GM19438 (cell line): ENCODE measurements around the gene LOXL1.

Source experiments
- ATAC-seq: cut with Tn5 transposase; IDR thresholded peaks from one replicate; pipeline ENCODE4 v1.9.1; 2021; ENCODE audit warnings: low read depth; ENCODE audit not compliant: unreplicated experiment

Gene LOXL1

DNA sequence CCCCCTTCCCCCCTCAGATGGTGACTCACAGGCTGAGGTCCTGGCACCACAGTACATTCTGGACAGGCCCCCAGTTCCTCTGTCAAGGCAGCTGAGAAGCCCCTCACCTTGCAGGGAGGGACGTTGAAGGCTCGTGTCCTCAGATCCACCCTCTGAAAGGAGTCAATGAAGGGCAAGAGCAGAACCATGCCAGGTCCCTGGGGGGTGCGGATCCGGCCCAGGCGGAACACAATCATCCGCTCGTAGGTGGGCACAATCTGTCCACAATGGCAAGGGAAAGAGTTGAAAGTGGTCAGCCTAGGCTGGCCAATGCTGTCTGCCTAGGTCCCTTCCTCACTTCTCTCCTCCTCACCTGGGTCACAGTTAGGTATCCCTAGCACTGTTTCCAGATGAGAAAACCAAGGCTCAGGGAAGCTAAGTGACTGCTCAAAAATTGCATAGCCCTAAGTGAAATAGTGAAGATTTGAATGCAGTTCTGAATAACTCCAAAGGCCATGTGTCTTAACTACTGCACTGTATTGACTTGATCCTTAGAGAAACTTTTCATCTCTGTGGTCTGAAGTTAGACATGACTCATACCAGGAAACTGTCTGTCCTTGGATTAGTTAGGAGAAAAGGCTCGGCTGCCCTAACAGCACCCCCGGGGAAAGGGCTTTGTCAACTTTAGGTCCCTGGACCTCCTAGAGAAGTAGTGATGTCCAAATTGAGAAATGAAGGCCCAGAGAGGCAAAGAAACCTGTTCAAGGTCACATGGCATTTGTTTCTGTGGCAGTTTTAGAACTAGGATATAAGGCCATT lies 62.9 kb downstream of the LOXL1 start:
- no peak for ATAC-seq

DNA sequence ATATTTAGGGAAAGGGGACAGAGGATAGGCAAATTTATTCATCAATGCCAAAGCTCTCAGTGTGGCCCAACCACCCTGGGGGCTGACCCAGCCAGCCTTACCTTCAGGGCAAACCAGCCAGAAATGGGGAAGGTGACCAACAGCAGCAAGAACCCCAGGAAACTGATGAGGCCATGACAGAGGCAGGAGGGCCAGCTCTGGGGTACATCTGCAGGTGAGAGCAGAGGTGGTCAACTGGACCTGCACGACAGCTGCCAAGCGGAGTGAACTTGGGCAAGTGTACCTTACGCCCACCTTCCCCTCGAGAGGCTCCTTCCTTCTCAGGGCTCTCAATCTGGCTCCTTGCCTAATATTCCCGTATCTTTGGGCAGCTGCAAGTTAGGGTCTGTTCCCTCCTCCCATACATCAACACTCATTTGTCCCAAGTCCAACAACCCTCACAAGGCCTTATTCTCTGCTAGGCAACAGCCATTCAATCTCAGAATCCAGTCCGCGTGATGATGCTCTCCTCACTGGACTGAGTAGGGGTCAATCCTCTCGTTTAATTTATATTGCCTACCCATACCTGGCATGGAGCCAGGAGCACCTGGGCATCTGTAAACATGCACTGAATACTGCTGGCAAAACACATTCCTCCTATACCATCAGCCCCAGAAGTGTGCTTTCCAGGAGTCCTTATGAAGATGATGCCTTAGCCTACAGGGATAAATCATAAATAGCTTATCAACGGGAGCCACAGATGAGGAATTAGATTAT lies 64.2 kb downstream of the LOXL1 start:
- ATAC-seq, result no peak

DNA sequence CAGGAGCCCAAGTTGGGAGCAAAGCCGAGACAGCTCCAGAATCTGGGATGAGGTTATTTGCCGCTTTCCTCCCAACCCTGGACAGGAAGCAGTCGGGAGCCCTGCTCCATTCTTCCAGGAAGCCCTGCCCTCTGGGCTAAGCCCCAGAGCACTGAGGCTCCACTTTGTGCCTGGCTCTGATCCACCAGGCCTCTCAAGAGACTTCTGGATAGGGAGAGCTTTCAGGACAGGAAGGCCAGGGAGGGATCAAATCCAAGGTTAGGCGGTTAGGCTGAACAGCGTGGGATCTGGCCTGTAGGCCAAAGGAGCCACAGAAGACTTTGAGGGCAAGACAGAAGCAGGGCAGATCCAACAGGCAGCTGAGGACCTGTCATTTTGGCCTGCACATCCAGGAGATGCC lies 65.0 kb downstream of the LOXL1 start:
- ATAC-seq, result no peak

DNA sequence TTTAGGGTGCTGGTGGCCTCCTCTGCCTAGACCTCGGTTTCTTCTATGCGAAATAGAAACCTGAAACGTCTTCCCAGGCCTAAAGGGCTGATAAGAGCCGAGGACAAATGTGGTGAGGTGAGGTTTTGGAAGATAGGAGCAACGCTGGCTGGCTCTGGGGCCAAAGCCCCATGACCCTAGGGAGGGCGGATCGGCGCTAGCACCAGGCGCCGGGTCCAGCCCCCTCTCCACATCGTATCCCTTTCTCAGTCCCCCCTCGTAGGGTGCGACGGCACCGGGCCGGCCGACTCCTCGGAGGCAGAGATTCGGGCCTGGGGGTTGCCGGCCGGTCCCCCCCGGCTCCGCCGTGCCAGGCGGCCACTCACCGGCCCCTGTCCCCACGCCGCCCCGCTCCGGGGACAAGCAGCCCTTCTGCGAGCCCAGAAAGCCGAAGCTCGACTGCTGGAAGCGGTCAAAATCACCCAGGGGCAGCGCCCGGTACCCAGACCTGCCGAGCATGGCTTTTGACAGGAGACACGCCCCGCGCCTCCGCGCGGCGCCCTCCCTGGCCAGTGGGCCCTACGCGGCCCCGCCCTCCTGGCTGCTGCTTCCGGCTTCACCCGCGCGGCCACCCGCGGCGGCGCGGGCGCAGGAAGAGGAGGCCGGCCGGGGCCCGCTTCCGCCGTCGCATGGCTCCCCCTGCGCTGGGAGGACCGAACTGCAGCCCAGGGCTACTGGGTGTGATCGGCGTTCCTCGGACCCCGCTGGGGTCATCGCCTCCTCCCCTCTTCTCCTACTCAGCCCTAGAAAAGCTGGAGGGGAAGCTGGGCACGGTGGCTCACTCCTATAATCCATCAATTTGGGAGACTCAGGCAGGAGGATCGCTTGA lies 65.7 kb downstream of the LOXL1 start, which contains the start of gene STOML1:
TSS of gene STOML1 (minus strand) at position 570 of the 868 bp plus-strand sequence. CDS start at position 498, 72 bp downstream.
- ATAC-seq, result peak; percentile 60

DNA sequence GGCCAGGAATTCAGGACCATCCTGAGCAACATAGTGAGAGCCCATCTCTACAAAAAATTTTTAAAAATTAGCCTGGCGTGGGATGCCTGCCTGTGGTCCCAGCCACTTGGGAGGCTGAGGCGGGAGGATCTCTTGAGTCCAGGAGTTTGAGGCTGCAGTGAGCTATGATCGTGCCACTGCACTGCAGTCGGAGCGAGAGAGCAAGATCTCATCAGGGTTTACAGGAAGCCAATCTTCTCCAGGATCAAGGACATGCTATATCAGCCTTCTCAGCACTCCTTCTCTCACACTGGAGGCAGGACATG lies 66.3 kb downstream of the LOXL1 start:
- no peak for ATAC-seq

DNA sequence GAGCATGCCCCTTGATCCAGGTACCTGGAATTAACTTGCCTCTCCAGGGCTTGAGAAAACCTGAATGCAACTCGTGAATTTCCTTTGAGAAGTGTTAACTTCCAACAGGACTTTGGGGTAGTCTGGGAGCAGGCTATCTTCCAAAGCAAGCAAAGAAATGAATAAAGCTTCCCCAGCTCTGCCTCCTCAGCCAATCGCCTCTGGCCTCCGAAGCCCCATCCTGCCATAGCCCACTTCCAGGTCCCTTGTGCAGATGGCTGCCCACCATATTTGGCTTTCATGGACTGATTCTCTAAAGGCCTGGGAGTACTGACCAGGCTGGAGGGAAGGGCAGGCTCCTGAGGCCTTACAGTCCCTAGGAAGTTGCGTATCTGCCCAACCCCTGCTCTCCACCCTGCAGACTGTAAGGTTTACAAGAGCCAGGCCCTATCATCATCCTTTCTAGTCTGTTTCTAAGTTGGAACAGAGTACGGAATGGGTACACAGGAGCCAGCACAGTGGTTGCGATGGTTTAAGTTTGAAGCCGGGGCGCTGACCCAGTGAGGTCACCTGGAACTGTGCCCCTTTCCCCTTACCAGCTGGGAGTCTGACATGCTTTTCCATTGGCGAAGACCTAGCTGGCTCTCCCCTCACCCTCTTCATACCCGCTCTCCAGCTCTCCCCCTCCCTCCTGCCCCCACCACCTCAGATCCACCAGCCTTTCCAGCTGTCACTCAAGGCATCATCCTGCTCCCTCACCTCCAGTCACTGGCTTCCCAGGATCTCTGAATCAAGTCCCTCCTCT lies 67.1 kb downstream of the LOXL1 start:
- ATAC-seq, result no peak

GRCh38 chr15:73994413-73994883 lies 68.2 kb downstream of the LOXL1 start, which contains the start of gene PML:
TSS of gene PML (plus strand) at chr15:73994716. CDS start at chr15:73994813, 97 bp downstream.
- ATAC-seq, result peak; percentile 75

- no peak for ATAC-seq
Observed at GRCh38 chr15:73994912-73995622, 68.8 kb downstream of the LOXL1 start.

- no peak for ATAC-seq
Observed at GRCh38 chr15:73996267-73996666, 70.0 kb downstream of the LOXL1 start.

GRCh38 chr15:73996939-73997338 lies 70.7 kb downstream of the LOXL1 start:
- no peak for ATAC-seq

DNA sequence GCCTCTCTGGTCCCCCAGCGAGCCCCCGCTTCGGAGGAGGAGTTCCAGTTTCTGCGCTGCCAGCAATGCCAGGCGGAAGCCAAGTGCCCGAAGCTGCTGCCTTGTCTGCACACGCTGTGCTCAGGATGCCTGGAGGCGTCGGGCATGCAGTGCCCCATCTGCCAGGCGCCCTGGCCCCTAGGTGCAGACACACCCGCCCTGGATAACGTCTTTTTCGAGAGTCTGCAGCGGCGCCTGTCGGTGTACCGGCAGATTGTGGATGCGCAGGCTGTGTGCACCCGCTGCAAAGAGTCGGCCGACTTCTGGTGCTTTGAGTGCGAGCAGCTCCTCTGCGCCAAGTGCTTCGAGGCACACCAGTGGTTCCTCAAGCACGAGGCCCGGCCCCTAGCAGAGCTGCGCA lies 71.7 kb downstream of the LOXL1 start:
- no peak for ATAC-seq
